GM12892 (cell line): Measurements from ENCODE around the gene ZNF431.

Experiments used
- POLR2A ChIP-seq: IDR thresholded peaks from 2 replicates; pipeline ENCODE4 v1.6.1; 2011; ENCODE audit warnings: low read depth, low read length, control low read depth
- POLR2AphosphoS5 ChIP-seq: IDR thresholded peaks from 2 replicates; pipeline ENCODE4 v1.6.1; 2011; ENCODE audit warnings: low read depth, low read length, control low read depth
- TAF1 ChIP-seq: IDR thresholded peaks from 2 replicates; pipeline ENCODE4 v1.6.1; 2011; ENCODE audit warnings: low read depth, mild to moderate bottlenecking, control low read depth, low read length, borderline replicate concordance

- no peak for TF ChIP-seq POLR2A
- no peak for TF ChIP-seq POLR2AphosphoS5
- TF ChIP-seq TAF1, result no peak
Observed at GRCh38 chr19:21127001-21127400, 14.8 kb upstream of the ZNF431 start.
